Ammon's horn (tissue), 1 donor: ENCODE results near the gene TCAF1.
"Not testable (repeated sequence)": the region's sequence is repeated elsewhere in the genome, so short reads cannot be mapped to it uniquely, and the experiment has no call there.

Source experiments
- DNase-seq: peaks from one replicate; pipeline ENCODE4 v3.0.0-alpha.2; 2016; ENCODE audit warnings: low spot score

The TCAF1 gene

GRCh38 chr7:143850682-143851081 lies 51.3 kb downstream of the TCAF1 start:
- DNase-seq: no peak

DNA sequence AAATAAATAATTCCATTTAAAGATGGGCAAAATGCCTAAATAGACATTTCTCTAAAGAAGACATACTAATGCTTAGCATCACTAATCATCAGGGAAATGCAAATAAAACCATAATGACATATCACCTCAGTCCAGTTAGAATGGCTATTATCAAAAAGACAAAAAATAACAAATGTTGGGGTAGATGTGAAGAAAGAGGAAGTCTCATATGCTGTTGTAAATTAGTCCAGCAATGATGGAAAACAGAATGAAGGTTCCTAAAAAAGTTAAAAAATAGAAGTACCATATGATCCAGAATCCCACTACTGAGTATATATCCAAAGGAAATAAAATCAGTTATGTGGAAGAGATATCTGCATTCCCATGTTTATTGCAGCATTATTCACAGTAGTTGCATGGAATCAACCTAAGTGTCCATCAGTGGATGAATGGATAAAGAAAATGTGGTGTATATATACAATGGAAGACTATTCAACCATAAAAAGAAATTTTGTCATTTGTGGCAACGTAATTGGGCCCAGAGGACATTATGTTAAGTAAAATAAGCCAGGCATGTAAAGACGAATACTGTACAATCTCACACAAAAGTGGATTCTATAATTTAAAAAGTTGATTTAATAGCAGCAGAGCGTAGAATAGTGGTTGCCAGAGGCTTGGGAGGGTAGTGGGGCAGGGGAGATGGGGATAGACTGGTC lies 52.0 kb downstream of the TCAF1 start:
- DNase-seq: no peak

DNA sequence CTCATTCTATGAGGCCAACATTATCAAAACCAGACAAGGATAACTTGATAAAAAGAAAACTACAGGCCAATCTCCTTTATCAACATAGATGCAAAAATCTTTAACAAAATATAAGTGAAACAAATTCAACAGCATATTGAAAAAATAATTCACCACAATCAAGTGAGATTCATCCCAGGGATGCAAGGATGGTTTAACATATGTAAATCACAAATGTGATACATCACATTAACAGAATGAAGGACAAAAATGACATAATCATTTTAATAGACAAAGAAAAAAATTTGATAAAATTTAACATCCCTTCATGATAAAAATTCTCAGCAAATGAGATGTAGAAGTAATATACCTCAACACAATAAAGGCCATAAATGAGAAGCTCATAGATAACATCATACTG lies 53.8 kb downstream of the TCAF1 start:
- no peak for DNase-seq

- DNase-seq: no peak
Measured at GRCh38 chr7:143846692-143847091, 55.3 kb downstream of the TCAF1 start.

DNA sequence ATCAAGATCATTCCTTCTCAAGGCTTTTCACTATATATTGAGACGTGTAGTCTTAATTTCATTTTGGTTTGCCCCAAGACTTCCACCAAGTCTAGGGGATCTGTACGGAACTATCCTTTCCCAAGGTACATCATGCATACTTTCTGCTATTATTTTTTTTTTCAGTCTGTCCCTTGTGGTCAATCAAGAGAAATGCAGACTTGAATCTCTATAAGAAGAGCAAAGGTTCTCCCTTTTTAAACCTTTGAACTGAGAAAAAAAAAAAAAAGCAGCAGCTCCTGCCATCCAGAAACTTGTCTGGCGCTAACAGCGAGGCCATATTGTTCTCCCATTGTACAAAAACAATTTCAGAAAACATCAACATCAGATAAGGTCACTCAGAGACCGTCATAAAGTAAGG lies 60.3 kb downstream of the TCAF1 start:
- DNase-seq: not testable (repeated sequence)

DNA sequence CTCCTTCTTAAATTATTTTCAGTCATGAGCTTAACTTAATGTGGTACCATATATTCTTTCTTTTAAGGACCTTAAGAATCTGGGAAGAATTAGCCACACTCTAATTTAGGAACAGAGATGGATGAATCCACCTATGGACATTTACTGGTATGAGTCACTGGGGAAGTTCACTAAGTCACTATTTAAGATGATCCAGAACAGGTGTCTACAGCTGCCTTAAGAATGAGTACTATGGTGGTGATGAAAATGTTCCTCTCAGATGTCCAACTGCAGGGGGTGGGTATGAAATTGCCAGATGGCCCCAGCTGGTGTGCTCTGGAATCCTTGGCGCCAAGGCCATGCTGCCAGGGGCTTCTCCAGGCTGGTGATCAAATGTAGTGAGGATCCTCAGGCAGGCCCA lies 61.9 kb downstream of the TCAF1 start:
- not testable (repeated sequence) for DNase-seq

GRCh38 chr7:143837223-143837622 lies 64.8 kb downstream of the TCAF1 start:
- not testable (repeated sequence) for DNase-seq

- DNase-seq: not testable (repeated sequence)
Measured at GRCh38 chr7:143836622-143837021, 65.4 kb downstream of the TCAF1 start.

DNA sequence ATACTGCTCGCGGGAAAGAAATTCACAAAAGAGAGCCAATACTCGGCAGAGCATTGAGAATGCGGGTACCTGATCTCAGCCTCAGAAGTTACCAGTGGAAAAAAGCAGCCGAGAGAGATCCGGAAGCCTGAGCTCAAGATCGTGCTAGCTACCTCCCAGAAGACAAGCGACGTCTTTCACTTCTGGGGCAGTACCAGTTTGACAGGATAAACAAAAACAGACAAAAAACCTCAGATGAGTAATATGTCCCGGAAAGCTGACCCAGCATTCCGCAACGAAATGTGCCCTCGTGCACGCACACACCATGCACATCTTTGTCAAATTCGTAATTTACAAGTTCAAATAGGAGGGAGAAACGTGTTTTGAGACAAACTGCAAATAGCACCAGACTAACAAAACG lies 65.9 kb downstream of the TCAF1 start:
- not testable (repeated sequence) for DNase-seq

- not testable (repeated sequence) for DNase-seq
Measured at GRCh38 chr7:143826578-143826977, 75.4 kb downstream of the TCAF1 start.

GRCh38 chr7:143824295-143825135 lies 77.5 kb downstream of the TCAF1 start:
- DNase-seq: not testable (repeated sequence)

DNA sequence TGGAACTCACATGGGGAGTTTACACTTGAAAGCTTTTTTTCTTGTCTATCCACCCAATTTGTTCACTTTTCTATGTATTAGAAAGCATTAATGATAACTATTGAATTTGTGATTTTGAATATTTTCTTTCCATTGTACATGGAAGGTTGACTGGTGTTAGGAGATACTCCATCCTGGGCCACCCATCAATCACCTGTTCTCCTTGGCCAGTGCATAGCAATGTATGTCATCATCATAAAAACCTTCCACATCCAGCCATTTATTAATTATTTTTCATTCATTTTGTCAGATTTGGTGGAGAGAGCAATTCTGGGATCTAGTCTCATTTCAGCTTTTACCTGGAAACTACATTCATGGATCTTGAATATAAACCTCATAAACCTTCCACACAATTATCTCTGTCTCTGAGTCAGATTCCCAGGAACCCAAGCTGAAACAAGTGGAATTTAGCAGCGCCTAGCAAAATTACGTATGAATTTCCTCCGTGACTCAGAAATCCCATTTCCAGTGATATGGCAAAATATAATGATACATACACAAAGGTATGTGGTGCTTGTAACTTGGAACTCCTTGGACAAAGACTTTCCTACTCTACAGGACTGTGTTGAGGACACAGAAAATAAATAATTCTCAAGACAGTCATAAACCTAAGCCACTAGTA lies 78.2 kb downstream of the TCAF1 start:
- not testable (repeated sequence) for DNase-seq

DNA sequence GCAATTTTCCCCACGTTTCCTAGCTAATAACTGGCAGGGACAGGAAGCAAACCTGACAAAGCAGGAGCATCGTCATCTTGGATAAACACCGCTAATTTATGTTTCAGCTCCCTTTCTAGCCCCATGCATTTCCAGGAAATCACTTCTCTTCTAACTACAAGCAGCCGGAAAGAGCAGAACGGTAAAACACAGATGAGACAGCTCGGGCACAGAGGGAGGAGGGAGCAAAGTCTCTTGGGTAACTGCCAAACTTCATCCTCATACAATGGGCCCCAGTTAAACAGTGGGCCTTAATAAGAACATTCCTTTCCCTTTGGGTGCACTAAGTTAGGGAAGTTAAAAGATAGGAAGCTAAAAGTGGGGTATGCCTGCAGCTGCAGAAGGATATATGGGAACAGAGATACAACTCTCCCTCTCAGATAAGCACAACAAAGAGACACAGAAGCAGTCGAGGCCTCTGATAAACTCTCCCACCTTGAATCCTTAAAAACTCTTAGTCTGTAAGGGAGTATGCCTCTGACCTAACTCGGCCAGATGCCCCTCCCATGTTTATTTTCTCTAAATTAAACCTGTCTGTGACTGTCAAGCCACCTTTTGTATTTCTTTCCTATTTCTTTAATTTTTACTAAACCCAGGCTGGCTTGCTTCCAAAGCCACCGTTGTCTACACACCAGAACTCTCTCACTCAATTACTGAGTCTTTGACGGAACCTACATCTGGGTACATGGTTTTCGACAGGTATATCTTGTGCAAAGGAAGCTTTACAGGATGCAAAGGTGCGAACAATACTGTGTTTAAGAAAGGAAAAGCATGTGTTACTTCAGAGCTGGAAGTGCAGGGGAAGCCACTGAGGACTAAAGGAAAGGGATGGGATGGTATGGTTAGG lies 80.3 kb downstream of the TCAF1 start:
- DNase-seq: not testable (repeated sequence)

GRCh38 chr7:143817873-143818272 lies 84.1 kb downstream of the TCAF1 start:
- DNase-seq: not testable (repeated sequence)

DNA sequence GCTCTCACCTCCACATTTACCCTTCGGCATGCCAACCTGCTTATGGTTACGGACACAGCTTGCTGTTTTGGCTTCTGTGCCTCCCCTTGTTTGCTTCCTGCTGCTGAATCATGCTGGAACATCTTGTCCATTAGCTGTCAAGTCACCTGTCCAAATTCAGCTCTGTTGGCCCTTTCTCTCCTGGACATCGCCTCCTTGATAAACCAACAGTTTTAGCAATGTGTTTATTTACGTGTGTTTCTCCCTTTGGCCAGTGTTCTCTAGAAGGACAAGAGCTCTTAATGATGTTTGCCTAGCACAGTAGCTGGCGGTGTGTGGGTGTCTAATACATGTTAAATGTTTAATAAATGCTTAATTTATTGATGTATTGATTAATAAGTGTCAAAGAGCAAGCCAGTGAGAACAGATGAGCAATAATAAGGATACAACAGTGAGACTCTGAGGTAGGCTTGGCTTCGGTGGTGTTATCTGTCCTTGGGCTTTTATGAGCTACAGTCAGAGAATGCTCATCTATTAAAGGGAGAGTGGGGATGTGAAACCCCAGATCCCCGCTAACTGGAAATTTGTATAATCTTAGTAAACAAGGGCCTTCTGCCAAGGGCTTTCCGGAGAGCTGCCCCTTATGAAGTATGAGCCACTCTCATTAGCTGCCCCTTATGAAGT lies 85.4 kb downstream of the TCAF1 start:
- DNase-seq: not testable (repeated sequence)

DNA sequence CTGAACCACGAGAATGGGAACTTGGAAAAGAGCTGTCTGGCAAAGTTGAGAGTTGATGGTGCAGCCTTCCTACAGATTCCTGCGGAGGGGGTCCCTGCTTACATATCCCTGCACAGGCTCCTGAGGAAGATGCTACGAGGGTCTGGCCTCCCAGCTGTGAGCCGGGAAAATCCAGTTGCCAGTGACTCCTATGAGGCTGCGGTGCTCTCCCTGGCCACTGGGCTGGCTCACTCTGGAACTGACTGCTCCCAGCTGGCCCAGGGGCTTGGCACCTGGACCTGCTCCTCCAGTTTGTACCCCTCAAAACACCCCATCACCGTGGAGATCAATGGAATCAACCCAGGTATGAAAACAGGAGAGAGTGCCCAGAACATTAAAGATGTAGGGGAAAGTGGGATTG lies 91.3 kb downstream of the TCAF1 start:
- DNase-seq: not testable (repeated sequence)

GRCh38 chr7:143806664-143807071 lies 95.3 kb downstream of the TCAF1 start:
- not testable (repeated sequence) for DNase-seq
